Loucy (cell line): Measurements from ENCODE around the gene MACROD2.

ENCODE experiments used
- H2AFZ ChIP-seq: fragments of 200-600 bp; sonication (generic); 2 replicates; pipeline ENCODE4 v1.6.0; 2016; ENCODE audit warnings: antibody characterized with exemption, mild to moderate bottlenecking, low read length, moderate library complexity
- H3F3A ChIP-seq: fragments of 200-600 bp; 2 replicates; pipeline ENCODE4 v1.6.0; 2016; ENCODE audit warnings: antibody characterized with exemption, low read depth, mild to moderate bottlenecking
- H3K27me3 ChIP-seq: fragments of 200-600 bp; sonication (generic); 2 replicates; pipeline ENCODE4 v1.6.1; 2014; ENCODE audit warnings: low read length, mild to moderate bottlenecking; ENCODE audit not compliant: insufficient read depth, poor library complexity, severe bottlenecking
- H3K36me3 ChIP-seq: fragments of 200-600 bp; sonication (generic); 2 replicates; pipeline ENCODE4 v1.6.1; 2016; ENCODE audit warnings: low read length; ENCODE audit not compliant: insufficient read depth
- H3K4me1 ChIP-seq: fragments of 200-600 bp; sonication (generic); 2 replicates; pipeline ENCODE4 v1.5.1; 2014; ENCODE audit warnings: low read length, mild to moderate bottlenecking; ENCODE audit not compliant: insufficient read depth, poor library complexity, severe bottlenecking
- H3K4me2 ChIP-seq: fragments of 200-600 bp; sonication (generic); 2 replicates; pipeline ENCODE4 v1.6.0; 2014; ENCODE audit warnings: antibody characterized with exemption, low read length, low read depth, mild to moderate bottlenecking; ENCODE audit not compliant: poor library complexity, severe bottlenecking
- H3K4me3 ChIP-seq: fragments of 200-600 bp; sonication (generic); 2 replicates; pipeline ENCODE4 v1.5.1; 2014; ENCODE audit warnings: low read length, mild to moderate bottlenecking, mixed read lengths; ENCODE audit not compliant: poor library complexity, severe bottlenecking
- H3K79me2 ChIP-seq: fragments of 200-600 bp; sonication (generic); 2 replicates; pipeline ENCODE4 v1.6.1; 2014; ENCODE audit warnings: low read length; ENCODE audit not compliant: insufficient read depth
- H3K9ac ChIP-seq: fragments of 200-600 bp; sonication (generic); 2 replicates; pipeline ENCODE4 v1.6.0; 2014; ENCODE audit warnings: mild to moderate bottlenecking, low read depth, low read length, moderate library complexity; ENCODE audit not compliant: poor library complexity, severe bottlenecking
- H3K9me2 ChIP-seq: fragments of 200-600 bp; sonication (generic); replicated peaks from 2 replicates; pipeline ENCODE4 v1.6.1; 2016; ENCODE audit warnings: low read depth, low read length, mixed read lengths
- H3K9me3 ChIP-seq: fragments of 200-600 bp; sonication (generic); 2 replicates; pipeline ENCODE4 v1.6.1; 2014; ENCODE audit warnings: mild to moderate bottlenecking, antibody characterized with exemption, low read length, low read depth; ENCODE audit not compliant: insufficient read depth
- H4K20me1 ChIP-seq: fragments of 200-600 bp; sonication (generic); 2 replicates; pipeline ENCODE4 v1.6.0; 2014; ENCODE audit warnings: antibody characterized with exemption, low read length, mild to moderate bottlenecking; ENCODE audit not compliant: insufficient read depth, poor library complexity, severe bottlenecking
- CTCF ChIP-seq: fragments of 200-600 bp; sonication (generic); conservative IDR thresholded peaks from 2 replicates; pipeline ENCODE4 v1.5.1; 2014; ENCODE audit warnings: mild to moderate bottlenecking, antibody characterized with exemption, low read length
- EZH2phosphoT487 ChIP-seq: fragments of 200-600 bp; IDR thresholded peaks from 2 replicates; pipeline ENCODE4 v1.6.1; 2018; ENCODE audit warnings: antibody characterized with exemption, mild to moderate bottlenecking, moderate library complexity, borderline replicate concordance

MACROD2 gene

GRCh38 chr20:14929388-14929787, 934.1 kb downstream of the MACROD2 start:
- H3F3A ChIP-seq: no peaks in the 10 kb centered on the region
- no peaks in the 10 kb centered on the region for H4K20me1 ChIP-seq
- H3K9me3 ChIP-seq: no peaks in the 10 kb centered on the region
- no peak for TF ChIP-seq EZH2phosphoT487
- no peak for TF ChIP-seq CTCF
- no peak overlapping the region for H3K4me3 ChIP-seq
- no peaks in the 10 kb centered on the region for H3K79me2 ChIP-seq
- H2AFZ ChIP-seq: no peak overlapping the region
- no peak overlapping the region for H3K4me2 ChIP-seq
- H3K4me1 ChIP-seq: no peaks in the 10 kb centered on the region
- H3K27me3 ChIP-seq: no peaks in the 10 kb centered on the region
- no peaks in the 10 kb centered on the region for H3K9me2 ChIP-seq
- no peak overlapping the region for H3K9ac ChIP-seq
- no peaks in the 10 kb centered on the region for H3K36me3 ChIP-seq

GRCh38 chr20:14932040-14932439, 936.7 kb downstream of the MACROD2 start:
- Histone ChIP-seq H3K27me3 (no peaks in the 10 kb centered on the region), H2AFZ (no peak overlapping the region), H3K4me2 (no peak overlapping the region), H3K4me1 (no peaks in the 10 kb centered on the region), H3K4me3 (no peak overlapping the region), H4K20me1 (no peaks in the 10 kb centered on the region), H3F3A (no peaks in the 10 kb centered on the region), H3K9me2 (no peaks in the 10 kb centered on the region), H3K9ac (no peak overlapping the region), H3K9me3 (no peaks in the 10 kb centered on the region), H3K36me3 (no peaks in the 10 kb centered on the region), H3K79me2 (no peaks in the 10 kb centered on the region)
- TF ChIP-seq CTCF (no peak), EZH2phosphoT487 (no peak)

- Histone ChIP-seq H2AFZ (no peak overlapping the region), H3K9me3 (no peaks in the 10 kb centered on the region), H3K4me3 (no peak overlapping the region), H4K20me1 (no peaks in the 10 kb centered on the region), H3K4me2 (no peak overlapping the region), H3K79me2 (no peaks in the 10 kb centered on the region), H3K9ac (no peak overlapping the region), H3K27me3 (no peaks in the 10 kb centered on the region), H3K9me2 (no peaks in the 10 kb centered on the region), H3K36me3 (no peaks in the 10 kb centered on the region), H3F3A (no peaks in the 10 kb centered on the region), H3K4me1 (no peaks in the 10 kb centered on the region)
- TF ChIP-seq EZH2phosphoT487: no peak
- TF ChIP-seq CTCF: no peak
Measured at GRCh38 chr20:14935285-14935684, 940.0 kb downstream of the MACROD2 start.
